ENCODE data around the gene SLC12A7.
A peak's percentile ranks its signal among the peaks of the same experiment; 100 is the strongest.
"Not testable (repeated sequence)": the region's sequence is repeated elsewhere in the genome, so short reads cannot be mapped to it uniquely, and the experiment has no call there.

Gene SLC12A7

GRCh38 chr5:1004461-1005248 lies 107.2 kb downstream of the SLC12A7 start:
- peak overlapping the region; percentile 50 for H3K27ac ChIP-seq
- TF ChIP-seq, protein P1, sequence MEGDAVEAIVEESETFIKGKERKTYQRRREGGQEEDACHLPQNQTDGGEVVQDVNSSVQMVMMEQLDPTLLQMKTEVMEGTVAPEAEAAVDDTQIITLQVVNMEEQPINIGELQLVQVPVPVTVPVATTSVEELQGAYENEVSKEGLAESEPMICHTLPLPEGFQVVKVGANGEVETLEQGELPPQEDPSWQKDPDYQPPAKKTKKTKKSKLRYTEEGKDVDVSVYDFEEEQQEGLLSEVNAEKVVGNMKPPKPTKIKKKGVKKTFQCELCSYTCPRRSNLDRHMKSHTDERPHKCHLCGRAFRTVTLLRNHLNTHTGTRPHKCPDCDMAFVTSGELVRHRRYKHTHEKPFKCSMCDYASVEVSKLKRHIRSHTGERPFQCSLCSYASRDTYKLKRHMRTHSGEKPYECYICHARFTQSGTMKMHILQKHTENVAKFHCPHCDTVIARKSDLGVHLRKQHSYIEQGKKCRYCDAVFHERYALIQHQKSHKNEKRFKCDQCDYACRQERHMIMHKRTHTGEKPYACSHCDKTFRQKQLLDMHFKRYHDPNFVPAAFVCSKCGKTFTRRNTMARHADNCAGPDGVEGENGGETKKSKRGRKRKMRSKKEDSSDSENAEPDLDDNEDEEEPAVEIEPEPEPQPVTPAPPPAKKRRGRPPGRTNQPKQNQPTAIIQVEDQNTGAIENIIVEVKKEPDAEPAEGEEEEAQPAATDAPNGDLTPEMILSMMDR (conservative IDR thresholded peaks at IDR 0.05) = peak; percentile 86
- TF ChIP-seq ZFX (IDR thresholded peaks at IDR 0.05) = peak; percentile 59; the same call in 1 of the 2 replicates

- no peak for TF ChIP-seq ZFX (IDR thresholded peaks at IDR 0.05)
- TF ChIP-seq, protein P1 (conservative IDR thresholded peaks at IDR 0.05) = no peak
- H3K27ac ChIP-seq = no peak overlapping the region
Observed at GRCh38 chr5:1003296-1003937, 108.4 kb downstream of the SLC12A7 start.

DNA sequence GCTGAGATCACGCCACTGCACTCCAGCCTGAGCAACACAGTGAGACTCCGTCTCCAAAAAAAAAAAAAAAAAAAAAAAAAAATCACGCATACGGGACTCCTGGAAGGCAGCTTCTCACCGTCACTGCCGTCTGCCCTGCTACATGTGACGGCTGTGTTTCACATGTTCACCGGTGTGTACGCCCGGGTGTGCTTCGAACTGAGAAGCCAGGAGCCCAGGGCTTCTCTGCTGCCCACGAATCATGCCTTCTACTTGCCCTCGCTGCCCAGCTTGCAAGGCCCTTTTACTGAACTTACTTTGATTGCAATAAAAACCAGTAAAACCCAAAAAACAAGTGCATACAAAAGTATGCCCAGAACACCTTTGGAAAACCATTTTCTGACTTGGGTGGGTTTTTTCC lies 109.0 kb downstream of the SLC12A7 start:
- TF ChIP-seq, protein P1 (conservative IDR thresholded peaks at IDR 0.05) = no peak
- TF ChIP-seq ZFX (IDR thresholded peaks at IDR 0.05) = no peak
- no peak overlapping the region for H3K27ac ChIP-seq

DNA sequence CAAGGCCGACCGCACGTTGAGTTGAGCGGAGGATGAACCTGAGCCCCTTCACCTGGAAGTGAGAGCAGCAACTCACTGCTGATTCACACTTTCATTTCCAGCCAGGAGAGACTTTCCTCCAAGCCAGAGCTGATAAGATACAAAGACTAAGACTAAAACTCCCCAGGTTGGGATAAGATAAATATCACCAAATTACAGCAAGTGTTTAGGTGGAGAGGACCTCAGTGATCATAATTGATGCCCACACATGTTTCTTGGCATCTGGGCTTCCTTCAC lies 109.7 kb downstream of the SLC12A7 start:
- no peak for TF ChIP-seq ZFX (IDR thresholded peaks at IDR 0.05)
- TF ChIP-seq, protein P1 (conservative IDR thresholded peaks at IDR 0.05) = no peak
- no peak overlapping the region for H3K27ac ChIP-seq

- no peak overlapping the region for H3K27ac ChIP-seq
- no peak for TF ChIP-seq ZFX (IDR thresholded peaks at IDR 0.05)
- TF ChIP-seq, protein P1 (conservative IDR thresholded peaks at IDR 0.05) = no peak
Observed at GRCh38 chr5:1001406-1002270, 110.2 kb downstream of the SLC12A7 start.

GRCh38 chr5:1000831-1001230 lies 111.0 kb downstream of the SLC12A7 start:
- H3K27ac ChIP-seq = not testable (repeated sequence)
